Superior temporal gyrus (tissue), 1 donor: ENCODE data around the gene STAT1.

ENCODE experiments used
- DNase-seq: peaks from one replicate; pipeline ENCODE4 v3.0.0-alpha.2; 2016; ENCODE audit errors: extremely low spot score

The STAT1 gene

GRCh38 chr2:190959911-190960788 lies 53.8 kb downstream of the STAT1 start:
- DNase-seq = no peak

- DNase-seq = no peak
Observed at GRCh38 chr2:190953257-190953656, 60.7 kb downstream of the STAT1 start.

- DNase-seq = no peak
Observed at GRCh38 chr2:190950566-190950991, 63.4 kb downstream of the STAT1 start.

GRCh38 chr2:190948671-190949070 lies 65.3 kb downstream of the STAT1 start:
- no peak for DNase-seq

GRCh38 chr2:190947711-190948251 lies 66.2 kb downstream of the STAT1 start:
- no peak for DNase-seq

- DNase-seq = no peak
Observed at GRCh38 chr2:190947141-190947540, 66.8 kb downstream of the STAT1 start.

- DNase-seq = no peak
Observed at GRCh38 chr2:190943706-190944105, 70.3 kb downstream of the STAT1 start.

GRCh38 chr2:190942697-190943096 lies 71.3 kb downstream of the STAT1 start:
- DNase-seq = no peak

GRCh38 chr2:190941571-190941970 lies 72.4 kb downstream of the STAT1 start:
- no peak for DNase-seq

GRCh38 chr2:190940454-190940853 lies 73.5 kb downstream of the STAT1 start:
- no peak for DNase-seq

GRCh38 chr2:190938771-190939335 lies 75.1 kb downstream of the STAT1 start:
- no peak for DNase-seq

GRCh38 chr2:190935054-190935453 lies 78.9 kb downstream of the STAT1 start:
- no peak for DNase-seq

- no peak for DNase-seq
Observed at GRCh38 chr2:190933361-190933760, 80.6 kb downstream of the STAT1 start.

- DNase-seq = no peak
Observed at GRCh38 chr2:190932514-190932913, 81.5 kb downstream of the STAT1 start.

GRCh38 chr2:190930411-190930810 lies 83.6 kb downstream of the STAT1 start:
- no peak for DNase-seq

- no peak for DNase-seq
Observed at GRCh38 chr2:190929919-190930318, 84.1 kb downstream of the STAT1 start.

- no peak for DNase-seq
Observed at GRCh38 chr2:190927301-190927700, 86.7 kb downstream of the STAT1 start.

- DNase-seq = no peak
Observed at GRCh38 chr2:190922376-190922775, 91.6 kb downstream of the STAT1 start.

- no peak for DNase-seq
Observed at GRCh38 chr2:190920085-190920484, 93.9 kb downstream of the STAT1 start.
